NCI-H2081 treated with DMSO at 0.1 percent for 48 hours (cell line): ENCODE results near the gene YPEL3.
"Not testable (repeated sequence)": the region's sequence is repeated elsewhere in the genome, so short reads cannot be mapped to it uniquely, and the experiment has no call there.

Experiments used
- DNase-seq: peaks from one replicate; lab custom pipeline; 2025; lab: John Stamatoyannopoulos, UW

YPEL3 gene

GRCh38 chr16:30096105-30096861, at the start of gene YPEL3:
TSS of gene YPEL3 (minus strand) at chr16:30096213. CDS start at chr16:30095482, 731 bp downstream.
- peak; percentile 33 for DNase-seq

GRCh38 chr16:30145657-30146056, 49.6 kb upstream of the YPEL3 start:
- DNase-seq, result no peak

GRCh38 chr16:30144917-30145316, 48.9 kb upstream of the YPEL3 start:
- DNase-seq, result no peak

- DNase-seq, result no peak
These were observed 48.0 kb upstream of the YPEL3 start for GRCh38 chr16:30144017-30144416.

- no peak for DNase-seq
These were observed 47.3 kb upstream of the YPEL3 start for GRCh38 chr16:30143347-30143702.

GRCh38 chr16:30142672-30143346, 46.8 kb upstream of the YPEL3 start:
- DNase-seq, result no peak

GRCh38 chr16:30141750-30142149, 45.7 kb upstream of the YPEL3 start:
- DNase-seq, result no peak

GRCh38 chr16:30139583-30140481, 43.8 kb upstream of the YPEL3 start:
- no peak for DNase-seq

GRCh38 chr16:30137897-30138296, 41.9 kb upstream of the YPEL3 start:
- no peak for DNase-seq

GRCh38 chr16:30136971-30137605, 41.1 kb upstream of the YPEL3 start:
- no peak for DNase-seq

- DNase-seq, result no peak
These were observed 36.6 kb upstream of the YPEL3 start for GRCh38 chr16:30132591-30132990.

- no peak for DNase-seq
These were observed 36.0 kb upstream of the YPEL3 start for GRCh38 chr16:30131869-30132475.

- DNase-seq, result no peak
These were observed 32.0 kb upstream of the YPEL3 start for GRCh38 chr16:30127993-30128392.

- DNase-seq, result not testable (repeated sequence)
These were observed 29.7 kb upstream of the YPEL3 start for GRCh38 chr16:30125690-30126089.

- DNase-seq, result no peak
These were observed 29.0 kb upstream of the YPEL3 start for GRCh38 chr16:30124985-30125379.

- DNase-seq, result no peak
These were observed 26.7 kb upstream of the YPEL3 start for GRCh38 chr16:30122604-30123160.

GRCh38 chr16:30121741-30122571, 25.9 kb upstream of the YPEL3 start:
- no peak for DNase-seq

GRCh38 chr16:30120340-30121105, 24.5 kb upstream of the YPEL3 start:
- DNase-seq, result no peak

GRCh38 chr16:30119428-30119827, 23.4 kb upstream of the YPEL3 start:
- no peak for DNase-seq

GRCh38 chr16:30117768-30118167, 21.8 kb upstream of the YPEL3 start:
- DNase-seq, result no peak
